OCI-LY7 (cell line): ENCODE data around the gene TMEM196.

Experiments
- CTCF ChIP-seq: fragments of 200-600 bp; sonication (generic); conservative IDR thresholded peaks from 2 replicates; pipeline ENCODE4 v1.5.1; 2014; ENCODE audit warnings: mild to moderate bottlenecking, antibody characterized with exemption, low read length, moderate library complexity, mixed read lengths
- EZH2phosphoT487 ChIP-seq: fragments of 200-600 bp; sonication (generic); IDR thresholded peaks from 2 replicates; pipeline ENCODE4 v1.6.1; 2018; ENCODE audit warnings: low read depth, borderline replicate concordance, mild to moderate bottlenecking, mixed run types, antibody characterized with exemption, low read length, moderate library complexity, mixed read lengths

- TF ChIP-seq CTCF: peak; percentile 86
- TF ChIP-seq EZH2phosphoT487: no peak
These were observed 64.8 kb downstream of the TMEM196 start, which contains the start of gene POLR1F for GRCh38 chr7:19708397-19709248.
